Panc1 (cell line): ENCODE data around the gene RNF130.

Experiments
- CTCF ChIP-seq: fragments of 450-650 bp; IDR thresholded peaks from 2 replicates; pipeline ENCODE4 v1.5.1; 2017; ENCODE audit warnings: mild to moderate bottlenecking
- POLR2AphosphoS5 ChIP-seq: IDR thresholded peaks from 2 replicates; pipeline ENCODE4 v1.6.1; 2012; ENCODE audit warnings: mild to moderate bottlenecking, low read depth, low read length, moderate library complexity
- REST ChIP-seq, 2 experiments: IDR thresholded peaks; 2 replicates each; pipeline ENCODE4 v1.6.1; 2011 to 2012; ENCODE audit warnings: low read depth in 2 of 2, control low read depth in 1 of 2, low read length in 1 of 2, mild to moderate bottlenecking in 1 of 2, moderate library complexity in 1 of 2; ENCODE audit not compliant: insufficient read depth in 1 of 2

GRCh38 chr5:179909224-179909623 lies 162.3 kb downstream of the RNF130 start:
- TF ChIP-seq CTCF = no peak
- TF ChIP-seq POLR2AphosphoS5 = no peak
- TF ChIP-seq REST (IDR thresholded peaks at IDR 0.05; ENCODE audit: insufficient read depth in 1 of 2, low read depth in 2 of 2, low read length in 1 of 2) = no peak
